ENCODE data around the gene KRT36.

Gene KRT36

DNA sequence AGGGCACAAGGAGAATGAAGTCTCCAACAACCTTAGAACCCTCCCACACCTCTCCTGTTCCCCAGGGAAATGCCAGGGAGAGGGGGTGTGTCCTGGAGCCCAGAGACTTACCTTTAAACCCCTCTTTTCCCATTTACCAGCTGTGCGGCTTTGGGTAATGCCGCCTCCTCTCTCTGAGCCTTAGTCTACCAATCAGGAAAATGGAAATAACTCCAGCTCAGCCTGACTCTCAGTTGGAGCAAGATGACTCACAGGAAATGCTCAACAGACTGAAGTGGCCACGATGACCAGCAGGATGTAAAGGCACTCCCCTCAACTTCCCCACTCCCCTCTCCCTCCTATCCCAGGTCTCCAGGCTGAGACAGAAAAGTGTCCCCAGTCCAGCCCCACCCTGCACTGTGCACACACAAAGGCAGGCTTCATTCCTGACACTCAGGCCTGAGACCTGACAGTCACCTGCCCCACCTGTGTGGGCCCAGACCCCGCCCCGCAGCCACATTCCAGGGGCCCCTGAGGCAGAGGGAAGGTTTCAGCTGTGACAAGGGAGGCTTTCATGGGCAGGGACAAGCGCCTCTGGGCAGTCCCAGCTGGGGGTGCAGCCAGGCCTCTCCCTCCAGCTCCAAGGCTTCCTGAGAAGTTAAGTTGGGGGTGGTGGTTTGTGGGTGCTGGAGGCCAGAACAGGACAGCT, 32.0 kb upstream of the KRT36 start:
- no peak for DNase-seq

DNA sequence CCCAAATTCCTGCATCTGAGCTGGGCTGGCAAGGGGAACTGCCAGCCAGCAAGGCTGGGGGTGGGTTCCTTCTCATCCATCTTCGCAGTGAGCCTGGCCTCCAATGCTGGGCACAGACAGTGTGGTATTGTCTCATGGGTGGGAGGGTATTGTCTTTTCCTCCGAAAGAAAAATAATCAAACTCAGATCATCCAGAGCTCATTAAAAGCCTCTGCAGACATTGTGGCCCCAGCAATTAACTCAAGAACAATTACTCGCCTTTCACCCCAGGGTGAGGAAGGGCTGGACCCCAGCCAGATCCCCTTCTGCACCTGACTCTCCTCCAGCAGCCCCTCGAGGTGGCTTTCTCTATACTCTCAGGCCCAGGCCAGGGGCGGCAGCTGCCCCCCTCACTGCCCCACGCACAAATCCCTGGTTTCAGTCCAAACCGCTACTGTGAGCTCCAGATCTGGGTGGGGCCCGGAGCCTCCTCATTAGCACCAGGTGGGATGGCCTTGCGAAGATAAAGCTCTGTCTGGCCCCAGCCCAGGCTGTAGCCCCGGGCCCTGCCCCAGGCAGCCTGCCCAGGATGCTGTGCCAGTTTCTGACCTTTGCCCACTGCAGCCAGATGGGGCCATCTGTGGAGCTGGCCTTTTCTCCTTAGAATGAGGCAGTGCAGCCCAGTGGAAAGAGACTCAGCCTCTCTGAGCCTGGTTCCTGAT, 31.3 kb upstream of the KRT36 start:
- DNase-seq, result no peak

GRCh38 chr17:41519501-41520224, 30.0 kb upstream of the KRT36 start:
- no peak for DNase-seq

GRCh38 chr17:41518789-41519449, 29.2 kb upstream of the KRT36 start, which contains the start of gene KRT15:
Gene KRT15 (minus strand): TSS chr17:41518890. CDS start chr17:41518827, 63 bp downstream.
- DNase-seq, result no peak

GRCh38 chr17:41518031-41518430, 28.3 kb upstream of the KRT36 start:
- DNase-seq, result no peak

- DNase-seq, result no peak
These were observed 27.1 kb upstream of the KRT36 start for GRCh38 chr17:41516830-41517283.

GRCh38 chr17:41516147-41516829, 26.6 kb upstream of the KRT36 start:
- no peak for DNase-seq

GRCh38 chr17:41513168-41513547, 23.4 kb upstream of the KRT36 start:
- no peak for DNase-seq

DNA sequence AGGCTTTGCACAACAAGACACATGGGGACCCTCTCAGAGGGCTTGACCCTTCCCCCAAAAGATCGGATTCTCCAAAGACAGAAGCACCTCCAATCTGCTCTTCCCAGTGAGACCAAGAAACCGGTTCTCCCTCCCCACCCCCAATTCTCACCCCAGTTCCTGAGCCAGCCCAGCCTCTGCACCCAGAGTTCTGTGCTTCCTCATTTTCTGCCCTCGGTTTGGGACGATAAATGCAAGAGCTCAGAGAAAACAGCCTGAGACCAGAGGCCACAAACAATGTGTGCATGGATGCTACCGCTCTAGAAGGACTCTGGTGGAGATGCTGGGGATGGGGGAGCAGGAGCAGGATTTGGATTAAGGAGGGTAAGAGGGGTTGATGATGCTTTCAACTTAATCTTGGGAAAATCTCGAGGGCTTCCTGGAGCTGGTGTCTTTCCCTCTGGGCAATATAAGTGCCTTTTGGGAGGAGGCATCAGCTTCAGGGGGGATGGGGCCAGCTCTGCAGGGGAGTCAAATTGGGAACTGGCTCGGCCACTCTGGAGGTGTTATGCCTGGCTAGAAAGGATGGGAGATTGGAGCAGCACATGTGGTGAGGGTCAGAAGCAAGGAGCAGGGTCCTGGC, 22.9 kb upstream of the KRT36 start:
- no peak for DNase-seq

GRCh38 chr17:41511716-41512115, 22.0 kb upstream of the KRT36 start:
- DNase-seq, result no peak

DNA sequence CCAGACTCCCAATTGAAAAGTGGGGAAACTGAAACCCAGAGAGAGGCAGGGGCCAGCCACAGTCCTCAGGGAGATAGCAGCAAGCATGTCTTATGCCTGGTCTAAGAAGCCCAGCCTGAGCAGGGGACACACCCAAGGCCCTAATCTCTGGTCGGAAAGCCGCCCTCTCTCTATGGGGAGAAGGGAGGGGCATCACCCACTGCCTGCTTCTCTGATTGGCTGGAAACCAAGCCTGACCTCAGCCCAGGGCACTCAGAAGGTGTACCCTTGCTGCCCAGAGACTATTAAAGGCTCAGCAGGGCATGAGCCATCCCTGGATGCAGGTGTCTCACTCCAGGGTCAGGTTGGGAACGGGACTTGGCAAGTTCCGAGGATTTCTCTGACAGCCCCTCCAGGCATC, 21.4 kb upstream of the KRT36 start:
- DNase-seq, result no peak

- DNase-seq, result no peak
These were observed 20.7 kb upstream of the KRT36 start for GRCh38 chr17:41510251-41511065.

- no peak for DNase-seq
These were observed 17.7 kb upstream of the KRT36 start for GRCh38 chr17:41507315-41507880.

DNA sequence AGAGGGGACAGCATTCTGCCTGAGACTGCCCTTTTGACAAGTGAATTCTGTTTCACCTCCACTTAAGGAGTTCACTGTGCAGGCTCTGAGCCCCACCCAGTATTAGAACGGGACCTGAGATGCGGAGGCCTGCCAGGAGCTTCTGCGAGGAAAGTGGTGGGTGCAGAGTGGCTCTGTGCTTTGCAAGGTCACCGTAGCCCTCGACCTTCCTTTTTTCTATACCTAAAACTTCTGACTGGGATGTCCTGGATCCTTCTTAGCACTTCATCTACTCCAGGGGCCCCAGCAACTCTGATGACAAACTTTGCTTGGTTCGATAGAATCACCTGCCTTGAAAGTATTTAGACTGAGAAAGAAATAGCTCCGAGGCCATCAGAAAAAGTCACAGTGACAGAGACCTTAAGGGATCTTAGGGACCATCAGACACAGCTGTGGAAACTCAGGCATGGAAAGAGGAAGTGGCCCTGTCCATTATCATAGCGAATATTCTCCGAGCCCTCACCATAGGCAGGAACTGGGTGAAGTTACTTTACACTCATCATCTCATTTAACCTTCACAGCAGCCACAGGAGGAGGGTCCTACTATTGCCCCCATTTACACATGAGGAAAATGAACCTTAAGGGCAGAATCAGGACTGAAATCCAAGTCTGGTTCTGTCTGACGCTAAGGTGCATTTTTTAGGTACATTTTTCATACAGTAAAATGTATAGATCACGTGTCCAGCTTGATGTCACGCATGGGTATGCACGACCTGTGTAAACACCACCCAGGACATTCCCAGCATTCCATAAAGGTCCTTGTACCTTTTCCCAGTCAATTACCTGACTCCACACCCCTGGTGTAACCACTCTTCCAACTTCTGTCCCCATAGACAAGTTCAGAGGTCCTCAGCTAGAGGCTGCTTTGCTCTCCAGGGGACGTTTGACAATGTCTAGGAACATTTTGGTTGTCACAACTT, 16.4 kb upstream of the KRT36 start:
- no peak for DNase-seq

DNA sequence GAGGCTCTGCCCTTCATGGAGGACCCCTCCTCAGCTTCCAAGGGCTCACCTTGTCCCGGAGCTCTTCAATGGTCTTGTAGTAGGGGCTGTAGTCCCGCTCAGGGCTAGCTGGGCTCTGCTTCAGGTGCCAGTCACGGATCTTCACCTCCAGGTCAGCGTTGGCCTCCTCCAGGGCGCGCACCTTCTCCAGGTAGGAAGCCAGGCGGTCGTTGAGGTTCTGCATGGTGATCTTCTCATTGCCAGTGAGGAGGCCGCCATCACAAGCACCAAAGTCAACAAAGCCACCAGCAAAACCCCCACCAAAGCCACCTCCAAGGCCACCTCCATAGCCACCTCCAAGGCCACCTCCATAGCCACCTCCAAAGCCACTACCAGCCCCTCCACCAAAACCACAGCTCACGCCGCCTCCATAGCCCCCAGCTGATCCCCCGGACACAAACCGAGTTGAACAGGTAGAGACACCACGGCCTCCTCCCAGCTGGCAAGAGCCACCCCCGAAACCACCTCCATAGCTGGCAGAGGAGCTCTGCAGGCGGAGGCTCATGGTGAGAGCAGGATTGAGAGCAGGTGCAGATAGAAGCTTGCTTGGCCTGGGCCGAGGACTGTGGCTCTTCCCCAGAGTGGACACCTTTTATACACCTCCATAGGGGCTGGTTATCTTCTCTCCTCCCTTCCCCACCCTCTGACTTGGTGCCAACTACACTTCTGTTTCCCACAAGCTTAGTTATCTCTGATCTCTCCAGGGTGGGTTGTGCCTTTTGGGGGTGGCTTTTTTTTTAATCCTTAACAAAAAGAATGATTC, 15.5 kb upstream of the KRT36 start, which contains the start of gene KRT13:
TSS of gene KRT13 (minus strand) at position 606 of the 802 bp plus-strand sequence. CDS start at position 544, 62 bp downstream.
- DNase-seq, result no peak

- no peak for DNase-seq
These were observed 14.7 kb upstream of the KRT36 start for GRCh38 chr17:41504246-41504977.

DNA sequence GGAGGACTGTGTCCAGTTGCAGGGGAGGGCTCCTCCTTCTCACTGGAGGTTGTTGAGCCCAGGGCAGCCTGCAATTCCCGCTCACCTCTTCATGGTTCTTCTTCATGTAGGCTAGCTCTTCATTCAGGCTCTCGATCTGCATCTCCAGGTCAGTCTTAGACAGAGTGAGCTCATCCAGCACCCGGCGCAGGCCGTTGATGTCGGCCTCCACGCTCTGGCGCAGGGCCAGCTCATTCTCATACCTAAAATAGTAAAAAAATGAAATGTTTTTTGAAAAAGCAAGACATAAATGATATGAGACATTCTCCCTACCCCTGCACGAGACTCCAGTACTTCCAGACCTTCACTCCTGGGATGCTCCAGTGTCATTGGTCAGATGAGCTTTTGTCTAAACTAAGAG, 13.5 kb upstream of the KRT36 start:
- no peak for DNase-seq

All from effector CD8-positive, alpha-beta T cell (primary cell).